GM12865 (cell line): ENCODE data around the gene COPZ1.

ENCODE experiments used
- DNase-seq: peaks from one replicate; pipeline ENCODE4 v3.0.0; 2010; ENCODE audit warnings: low read depth
- H3K4me3 ChIP-seq: 2 replicates; pipeline ENCODE4 v1.5.1; 2011; ENCODE audit warnings: mild to moderate bottlenecking, low read depth, low read length, control low read depth
- TF ChIP-seq, protein P1 (sequence below): IDR thresholded peaks from 2 replicates; pipeline ENCODE4 v1.5.1; 2011; ENCODE audit warnings: low read length, control low read depth, low read depth, inconsistent platforms; ENCODE audit not compliant: insufficient read depth; ENCODE audit errors: missing control alignments

The COPZ1 gene

DNA sequence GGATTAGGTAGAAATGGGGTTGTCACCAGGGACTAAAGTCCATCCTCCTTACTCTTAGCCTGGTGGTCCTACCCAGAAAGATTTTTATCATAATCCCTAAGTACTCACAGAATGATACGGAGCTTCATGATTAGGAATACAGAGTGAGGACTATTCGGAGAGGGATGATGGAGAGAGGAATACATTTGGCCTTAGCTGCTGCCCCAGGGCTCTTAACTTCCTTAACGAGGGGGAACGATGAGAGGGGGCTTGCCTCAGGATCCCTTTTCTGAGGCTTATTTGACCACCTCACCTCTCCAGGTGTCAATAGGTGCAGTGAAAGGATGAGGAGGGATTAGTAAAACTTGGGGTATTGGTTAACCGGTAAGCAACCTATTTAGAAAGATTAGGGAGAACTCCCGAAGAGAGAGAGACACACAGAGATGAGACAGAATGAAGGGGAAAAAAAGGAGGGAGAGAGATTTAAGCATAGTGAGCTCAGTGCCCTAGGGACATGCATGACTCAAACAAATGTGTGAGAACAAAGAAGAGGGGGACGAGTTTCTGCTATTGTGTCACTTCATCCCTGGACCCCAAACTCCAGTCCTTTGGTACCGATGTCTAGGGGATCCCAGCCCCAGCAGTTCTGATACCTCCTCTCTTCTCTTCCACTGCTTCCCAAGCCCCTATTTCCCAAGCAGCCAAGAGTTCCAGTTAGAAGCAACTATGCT lies 25.3 kb upstream of the COPZ1 start:
- DNase-seq: no peak
- TF ChIP-seq, protein P1, sequence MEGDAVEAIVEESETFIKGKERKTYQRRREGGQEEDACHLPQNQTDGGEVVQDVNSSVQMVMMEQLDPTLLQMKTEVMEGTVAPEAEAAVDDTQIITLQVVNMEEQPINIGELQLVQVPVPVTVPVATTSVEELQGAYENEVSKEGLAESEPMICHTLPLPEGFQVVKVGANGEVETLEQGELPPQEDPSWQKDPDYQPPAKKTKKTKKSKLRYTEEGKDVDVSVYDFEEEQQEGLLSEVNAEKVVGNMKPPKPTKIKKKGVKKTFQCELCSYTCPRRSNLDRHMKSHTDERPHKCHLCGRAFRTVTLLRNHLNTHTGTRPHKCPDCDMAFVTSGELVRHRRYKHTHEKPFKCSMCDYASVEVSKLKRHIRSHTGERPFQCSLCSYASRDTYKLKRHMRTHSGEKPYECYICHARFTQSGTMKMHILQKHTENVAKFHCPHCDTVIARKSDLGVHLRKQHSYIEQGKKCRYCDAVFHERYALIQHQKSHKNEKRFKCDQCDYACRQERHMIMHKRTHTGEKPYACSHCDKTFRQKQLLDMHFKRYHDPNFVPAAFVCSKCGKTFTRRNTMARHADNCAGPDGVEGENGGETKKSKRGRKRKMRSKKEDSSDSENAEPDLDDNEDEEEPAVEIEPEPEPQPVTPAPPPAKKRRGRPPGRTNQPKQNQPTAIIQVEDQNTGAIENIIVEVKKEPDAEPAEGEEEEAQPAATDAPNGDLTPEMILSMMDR: no peak
- H3K4me3 ChIP-seq: no peak overlapping the region

DNA sequence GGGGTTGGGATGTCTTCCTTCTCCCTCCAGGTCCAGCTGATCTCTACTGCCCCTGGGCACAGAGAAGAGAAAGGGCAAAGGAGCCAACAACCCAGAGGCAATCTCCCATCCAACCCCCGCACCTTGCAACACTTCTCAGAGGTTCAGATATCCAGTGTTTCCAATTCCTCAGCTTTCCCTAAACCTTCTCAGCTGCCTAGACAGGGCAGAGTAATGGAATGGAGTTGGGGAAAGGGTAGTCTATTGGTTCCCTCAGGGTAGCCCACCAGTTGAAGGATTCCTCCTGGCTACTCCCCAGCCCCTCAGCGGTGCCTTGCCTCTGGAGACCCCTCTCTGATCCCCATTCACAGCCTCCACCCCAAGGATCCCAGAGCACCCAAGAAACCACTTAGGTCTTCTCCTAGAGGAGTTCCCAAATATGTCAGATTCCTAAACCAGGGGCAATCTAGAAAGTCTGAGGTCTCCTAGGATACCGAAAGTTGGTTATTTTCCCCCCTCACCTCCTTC lies 24.7 kb upstream of the COPZ1 start:
- TF ChIP-seq, protein P1: no peak
- DNase-seq: no peak
- H3K4me3 ChIP-seq: no peak overlapping the region

DNA sequence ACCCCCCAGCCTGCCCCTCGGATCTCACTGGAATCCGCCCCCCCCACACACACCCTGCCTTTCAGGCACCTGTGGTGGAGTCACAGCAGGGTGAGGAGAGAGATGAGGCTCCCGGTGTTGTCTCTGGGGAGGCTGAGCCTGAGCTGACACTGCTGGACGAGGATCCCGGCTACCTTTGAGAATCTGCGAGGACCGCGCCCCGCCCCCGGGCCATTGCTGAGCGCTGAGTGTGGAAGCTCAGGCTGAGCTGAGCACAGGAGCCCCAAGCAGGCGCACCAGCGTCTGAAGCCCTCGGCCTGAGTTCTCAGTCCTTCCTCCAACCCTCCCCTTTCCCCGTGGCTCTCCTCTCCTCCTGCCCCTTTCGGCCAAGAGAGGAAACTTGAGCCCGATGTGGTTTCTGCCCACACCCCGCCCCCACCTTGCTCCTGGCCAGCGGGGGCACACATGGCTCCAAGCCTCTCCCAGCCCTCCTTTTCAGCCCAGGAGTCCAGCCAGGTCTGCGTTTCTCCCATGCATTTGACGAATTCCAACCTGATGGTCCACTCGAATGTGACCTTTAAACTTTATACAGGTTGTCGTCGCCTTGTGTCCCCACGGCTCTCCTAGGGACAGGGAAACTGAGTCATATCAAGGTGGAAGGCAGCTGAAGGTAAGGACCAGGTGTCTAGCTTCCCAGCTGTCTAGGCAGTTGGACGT lies 24.1 kb upstream of the COPZ1 start, which contains the start of gene NFE2:
TSS of gene NFE2 (minus strand) at position 284 of the 696 bp plus-strand sequence. CDS start 5,767 bp downstream, outside the sequence.
- H3K4me3 ChIP-seq: no peak within 1 kb of the TSS
- TF ChIP-seq, protein P1: no peak
- DNase-seq: no peak

DNA sequence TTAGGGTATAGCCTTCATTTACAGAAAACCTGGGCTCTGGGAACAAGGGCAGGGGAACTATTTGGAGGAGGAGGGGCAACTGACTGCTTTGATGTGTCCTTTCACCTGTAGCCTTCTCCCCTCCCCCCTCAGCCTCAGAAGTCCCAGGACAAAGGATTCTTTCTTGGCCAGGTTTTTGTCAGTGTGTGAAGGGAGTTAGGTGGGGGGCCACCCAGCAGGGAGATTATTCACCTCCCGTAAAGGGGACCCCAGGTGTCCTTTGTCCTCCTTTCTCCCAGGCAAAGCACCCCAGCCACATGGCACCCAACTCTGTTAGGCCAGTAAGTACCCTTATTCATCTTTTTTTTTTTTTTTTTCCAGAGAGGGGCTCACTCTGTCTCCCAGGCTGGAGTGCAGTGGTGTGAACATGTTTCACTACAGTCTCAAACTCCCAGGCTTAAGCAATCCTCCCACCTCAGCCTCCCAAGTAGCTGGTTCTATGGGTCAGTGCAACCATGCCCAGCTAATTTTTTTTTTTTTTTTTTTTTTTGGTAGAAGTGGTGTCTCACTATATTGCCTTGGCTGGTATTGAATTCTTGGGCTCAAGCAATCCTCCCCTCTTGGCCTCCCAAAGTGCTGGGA lies 23.4 kb upstream of the COPZ1 start:
- no peak for DNase-seq
- H3K4me3 ChIP-seq: no peak overlapping the region

DNA sequence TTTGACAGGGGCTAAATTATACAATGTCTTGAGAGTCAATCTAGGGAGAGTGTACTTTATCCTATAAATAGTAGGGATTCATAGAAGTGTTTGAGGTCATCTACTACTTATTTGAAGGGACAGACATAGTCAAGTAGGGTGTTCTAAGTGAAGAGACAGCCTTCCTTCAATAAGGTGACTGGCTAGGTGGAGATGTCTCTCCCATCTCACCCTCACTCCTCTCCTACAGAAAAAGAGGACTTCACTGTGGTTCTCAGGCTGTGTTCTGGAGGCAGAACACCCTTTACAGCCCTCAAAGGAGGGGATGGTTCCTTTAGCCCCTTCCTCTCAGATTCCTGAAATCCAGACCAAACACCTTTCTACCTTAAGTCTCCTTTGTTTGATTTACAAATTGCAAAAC lies 21.3 kb upstream of the COPZ1 start:
- TF ChIP-seq, protein P1: no peak
- DNase-seq: no peak
- H3K4me3 ChIP-seq: no peak overlapping the region

More for the DNA sequence above, 23.4 kb upstream of the COPZ1 start:
- TF ChIP-seq, protein P1: no peak

DNA sequence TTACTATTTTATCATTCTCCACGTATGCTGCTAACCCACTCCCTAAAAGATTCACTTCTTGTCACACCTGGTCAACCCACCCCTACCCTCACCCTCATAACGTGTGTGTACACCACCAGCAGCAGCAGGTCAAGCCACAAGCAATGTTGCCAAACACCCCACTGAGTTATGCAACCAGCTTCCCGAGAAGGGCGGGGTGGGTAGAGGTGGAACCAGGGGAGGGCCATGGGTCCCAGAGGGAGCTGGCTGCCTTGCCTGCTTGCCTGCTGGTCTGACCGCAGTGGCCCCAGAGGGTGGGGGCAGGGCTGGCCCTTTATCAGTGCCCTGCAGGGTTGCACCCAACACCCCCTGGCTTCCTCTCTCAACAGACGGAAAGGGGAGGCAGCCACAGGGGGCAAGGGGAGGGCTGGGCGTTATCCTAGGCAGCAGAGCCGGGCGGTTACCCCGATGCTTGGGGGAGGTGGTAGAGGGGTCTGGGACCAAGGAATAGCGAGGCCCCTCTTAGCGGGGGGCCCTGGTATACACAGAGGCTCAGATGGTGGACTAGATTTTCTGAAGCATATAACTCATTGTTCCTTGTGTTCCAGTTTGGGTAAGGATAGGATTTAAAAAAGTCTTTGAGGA lies 20.6 kb upstream of the COPZ1 start:
- TF ChIP-seq, protein P1: no peak
- no peak overlapping the region for H3K4me3 ChIP-seq
- DNase-seq: no peak
